HepG2 (cell line): ENCODE results near the gene KCNQ1OT1. TPM values are rescaled to one million over a fixed set of nuclear protein-coding genes. Genes with fewer than 3 reads are reported as not detected.

ENCODE experiments used
- CEBPG ChIP-seq: IDR thresholded peaks from 2 replicates; pipeline ENCODE4 v1.6.1; 2016
- CHCHD3 ChIP-seq: sonication (generic); formaldehyde crosslinking; IDR thresholded peaks from 2 replicates; pipeline ENCODE4 v1.8.0; 2022; ENCODE audit warnings: mild to moderate bottlenecking, missing genetic modification reagents, moderate library complexity
- MBD4 ChIP-seq: IDR thresholded peaks from 2 replicates; pipeline ENCODE4 v1.6.1; 2012; ENCODE audit warnings: low read length, inconsistent platforms, borderline replicate concordance
- RXRB ChIP-seq: IDR thresholded peaks from 2 replicates; pipeline ENCODE4 v1.6.1; 2016; ENCODE audit warnings: borderline replicate concordance, missing genetic modification reagents, missing compliant biosample characterization
- SIN3B ChIP-seq: fragments of 150-350 bp; IDR thresholded peaks from 2 replicates; pipeline ENCODE4 v1.6.1; 2014; ENCODE audit warnings: low read length
- SRSF9 ChIP-seq: fragments of 200-400 bp; formaldehyde crosslinking; IDR thresholded peaks from 2 replicates; pipeline ENCODE4 v1.6.1; 2018; ENCODE audit warnings: borderline replicate concordance, mild to moderate bottlenecking, low read depth, low read length; ENCODE audit not compliant: insufficient read depth, poor library complexity, severe bottlenecking
- ZNF296 ChIP-seq: sonication (generic); formaldehyde crosslinking; conservative IDR thresholded peaks from 2 replicates; pipeline ENCODE4 v1.5.0; 2020; ENCODE audit warnings: mild to moderate bottlenecking, missing genetic modification reagents
- ZNF564 ChIP-seq: sonication (generic); formaldehyde crosslinking; IDR thresholded peaks from 2 replicates; pipeline ENCODE4 v1.8.1; 2023; ENCODE audit warnings: mild to moderate bottlenecking, missing genetic modification reagents
- ZSCAN21 ChIP-seq: sonication (generic); formaldehyde crosslinking; IDR thresholded peaks from 2 replicates; pipeline ENCODE4 v1.8.0; 2022; ENCODE audit warnings: mild to moderate bottlenecking, missing genetic modification reagents, moderate library complexity, borderline replicate concordance
- polyA plus RNA-seq, 8 experiments: library from polyadenylated mRNA; depleted of rRNA in 3 of 8; stranded (reverse) in 7 of 8; unstranded in 1 of 8; fragments of >200 nt; fragmentation: Illumina TruSeq in 4 of 8; extraction: Trizol in 4 of 8; gene quantifications; 2 replicates each; pipeline versions ENCODE4 v1.2.1 to v1.2.3, GENCODE V29; 2011 to 2016; ENCODE audit warnings: low read depth in 4 of 8, missing spikeins in 1 of 8, mixed read lengths in 1 of 8; ENCODE audit not compliant: insufficient read depth in 1 of 8
- total RNA-seq, 5 experiments: library from RNA; depleted of rRNA; stranded (reverse); fragments of >200 nt; fragmentation: Illumina TruSeq; extraction: Trizol; gene quantifications; 2 replicates each; pipeline ENCODE4 v1.2.3, GENCODE V29; 2016; ENCODE audit warnings: low read depth in 1 of 5
- TF ChIP-seq, protein P1 (sequence below): sonication (generic); formaldehyde crosslinking; IDR thresholded peaks from 2 replicates; pipeline ENCODE4 v1.5.0; 2020; ENCODE audit warnings: mild to moderate bottlenecking, missing genetic modification reagents
- TF ChIP-seq, protein P2 (sequence below): sonication (generic); formaldehyde crosslinking; IDR thresholded peaks from 2 replicates; pipeline ENCODE4 v1.4.0; 2020; ENCODE audit warnings: missing genetic modification reagents
- TF ChIP-seq, protein P3 (sequence below): sonication (generic); formaldehyde crosslinking; IDR thresholded peaks from 2 replicates; pipeline ENCODE4 v1.8.0; 2022; ENCODE audit warnings: missing genetic modification reagents, mild to moderate bottlenecking, inconsistent platforms, borderline replicate concordance
- TF ChIP-seq, protein P4 (sequence below): sonication (generic); formaldehyde crosslinking; IDR thresholded peaks from one replicate; pipeline ENCODE4 v1.5.1; 2020; ENCODE audit warnings: mild to moderate bottlenecking, missing genetic modification reagents; ENCODE audit errors: not compliant biosample characterization

KCNQ1OT1 gene
- total and polyA plus RNA-seq, 2 of the 13 experiments (the other 11 are each of a cell fraction or from before 2014, with no cell fraction given), result 1.3 to 18.9 TPM

DNA sequence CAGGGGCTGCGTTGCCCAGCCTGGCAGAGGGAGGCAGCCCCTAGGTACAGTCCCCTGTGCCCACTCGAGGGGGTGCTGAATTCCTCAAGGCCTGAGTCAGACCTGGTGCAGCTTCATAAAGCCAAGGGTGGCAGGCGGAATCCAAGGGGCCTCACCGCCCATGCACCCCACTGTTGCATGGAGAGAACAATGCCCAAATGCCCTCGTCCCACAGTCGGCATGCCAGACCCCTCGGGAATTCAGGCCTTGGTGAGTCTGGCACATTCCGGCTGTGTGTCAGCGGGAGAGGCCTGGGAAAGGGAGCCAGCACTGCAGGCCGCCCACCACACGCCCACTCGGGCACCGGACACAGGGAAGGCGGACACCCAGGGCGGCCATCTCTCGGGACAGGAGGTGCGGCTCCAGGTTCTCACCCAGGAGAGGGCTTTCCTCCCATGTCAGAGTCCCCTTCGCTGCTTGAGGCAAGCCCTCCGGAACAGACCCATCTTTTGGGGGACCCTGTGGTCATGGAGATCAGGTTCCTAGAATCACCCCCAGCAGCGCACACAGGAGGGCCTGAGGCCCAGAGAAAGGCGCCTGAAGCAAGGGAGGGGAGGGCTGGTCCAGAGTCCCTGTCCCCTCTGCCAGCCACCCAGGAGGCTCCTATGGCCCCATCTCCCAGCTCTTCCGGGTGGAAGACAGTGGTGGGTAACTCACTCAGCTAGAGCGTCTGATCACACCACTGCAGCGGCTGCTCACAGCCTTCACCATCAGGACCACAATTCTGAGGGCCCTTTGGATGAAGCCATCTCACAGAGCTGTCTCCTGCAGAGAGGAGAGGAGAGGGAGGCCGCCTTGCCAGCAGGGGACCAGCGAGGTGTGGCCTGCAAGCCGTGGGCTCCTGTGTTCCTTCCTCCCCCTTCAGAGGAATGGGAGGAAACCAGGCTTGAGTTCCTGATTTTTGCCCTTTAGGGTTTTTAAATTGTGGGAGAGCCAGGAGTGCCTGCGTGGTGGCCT, 31.6 kb upstream of the KCNQ1OT1 start (continued):
- no peak for TF ChIP-seq SRSF9
- TF ChIP-seq RXRB (CRISPR knock-in tag), result peak; percentile 24; the same call in 1 of the 2 replicates
- no peak for TF ChIP-seq CHCHD3 (CRISPR knock-in tag)
- TF ChIP-seq ZNF564, result no peak
- peak; percentile 67; the same call in 1 of the 2 replicates for TF ChIP-seq ZNF296 (CRISPR knock-in tag)
- TF ChIP-seq MBD4, result no peak
- TF ChIP-seq, protein P1, sequence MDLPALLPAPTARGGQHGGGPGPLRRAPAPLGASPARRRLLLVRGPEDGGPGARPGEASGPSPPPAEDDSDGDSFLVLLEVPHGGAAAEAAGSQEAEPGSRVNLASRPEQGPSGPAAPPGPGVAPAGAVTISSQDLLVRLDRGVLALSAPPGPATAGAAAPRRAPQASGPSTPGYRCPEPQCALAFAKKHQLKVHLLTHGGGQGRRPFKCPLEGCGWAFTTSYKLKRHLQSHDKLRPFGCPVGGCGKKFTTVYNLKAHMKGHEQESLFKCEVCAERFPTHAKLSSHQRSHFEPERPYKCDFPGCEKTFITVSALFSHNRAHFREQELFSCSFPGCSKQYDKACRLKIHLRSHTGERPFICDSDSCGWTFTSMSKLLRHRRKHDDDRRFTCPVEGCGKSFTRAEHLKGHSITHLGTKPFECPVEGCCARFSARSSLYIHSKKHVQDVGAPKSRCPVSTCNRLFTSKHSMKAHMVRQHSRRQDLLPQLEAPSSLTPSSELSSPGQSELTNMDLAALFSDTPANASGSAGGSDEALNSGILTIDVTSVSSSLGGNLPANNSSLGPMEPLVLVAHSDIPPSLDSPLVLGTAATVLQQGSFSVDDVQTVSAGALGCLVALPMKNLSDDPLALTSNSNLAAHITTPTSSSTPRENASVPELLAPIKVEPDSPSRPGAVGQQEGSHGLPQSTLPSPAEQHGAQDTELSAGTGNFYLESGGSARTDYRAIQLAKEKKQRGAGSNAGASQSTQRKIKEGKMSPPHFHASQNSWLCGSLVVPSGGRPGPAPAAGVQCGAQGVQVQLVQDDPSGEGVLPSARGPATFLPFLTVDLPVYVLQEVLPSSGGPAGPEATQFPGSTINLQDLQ (CRISPR knock-in tag), result no peak
- TF ChIP-seq, protein P2, sequence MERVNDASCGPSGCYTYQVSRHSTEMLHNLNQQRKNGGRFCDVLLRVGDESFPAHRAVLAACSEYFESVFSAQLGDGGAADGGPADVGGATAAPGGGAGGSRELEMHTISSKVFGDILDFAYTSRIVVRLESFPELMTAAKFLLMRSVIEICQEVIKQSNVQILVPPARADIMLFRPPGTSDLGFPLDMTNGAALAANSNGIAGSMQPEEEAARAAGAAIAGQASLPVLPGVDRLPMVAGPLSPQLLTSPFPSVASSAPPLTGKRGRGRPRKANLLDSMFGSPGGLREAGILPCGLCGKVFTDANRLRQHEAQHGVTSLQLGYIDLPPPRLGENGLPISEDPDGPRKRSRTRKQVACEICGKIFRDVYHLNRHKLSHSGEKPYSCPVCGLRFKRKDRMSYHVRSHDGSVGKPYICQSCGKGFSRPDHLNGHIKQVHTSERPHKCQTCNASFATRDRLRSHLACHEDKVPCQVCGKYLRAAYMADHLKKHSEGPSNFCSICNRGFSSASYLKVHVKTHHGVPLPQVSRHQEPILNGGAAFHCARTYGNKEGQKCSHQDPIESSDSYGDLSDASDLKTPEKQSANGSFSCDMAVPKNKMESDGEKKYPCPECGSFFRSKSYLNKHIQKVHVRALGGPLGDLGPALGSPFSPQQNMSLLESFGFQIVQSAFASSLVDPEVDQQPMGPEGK (CRISPR knock-in tag), result no peak
- no peak for TF ChIP-seq SIN3B
- TF ChIP-seq ZSCAN21 (CRISPR knock-in tag), result no peak
- TF ChIP-seq, protein P3, sequence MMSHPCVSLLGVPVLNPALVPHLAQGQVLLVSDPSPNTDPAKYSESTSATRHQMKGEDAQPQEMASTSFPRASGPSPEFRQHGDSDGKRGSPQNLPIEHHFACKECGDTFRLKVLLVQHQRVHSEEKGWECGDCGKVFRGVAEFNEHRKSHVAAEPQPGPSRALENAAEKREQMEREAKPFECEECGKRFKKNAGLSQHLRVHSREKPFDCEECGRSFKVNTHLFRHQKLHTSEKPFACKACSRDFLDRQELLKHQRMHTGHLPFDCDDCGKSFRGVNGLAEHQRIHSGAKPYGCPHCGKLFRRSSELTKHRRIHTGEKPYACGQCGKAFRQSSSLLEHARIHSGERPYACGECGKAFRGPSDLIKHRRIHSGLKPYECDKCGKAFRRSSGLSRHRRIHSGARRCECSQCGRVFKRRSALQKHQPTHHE, result peak; percentile 13; the same call in 1 of the 2 replicates
- TF ChIP-seq CEBPG, result no peak
- TF ChIP-seq, protein P4, sequence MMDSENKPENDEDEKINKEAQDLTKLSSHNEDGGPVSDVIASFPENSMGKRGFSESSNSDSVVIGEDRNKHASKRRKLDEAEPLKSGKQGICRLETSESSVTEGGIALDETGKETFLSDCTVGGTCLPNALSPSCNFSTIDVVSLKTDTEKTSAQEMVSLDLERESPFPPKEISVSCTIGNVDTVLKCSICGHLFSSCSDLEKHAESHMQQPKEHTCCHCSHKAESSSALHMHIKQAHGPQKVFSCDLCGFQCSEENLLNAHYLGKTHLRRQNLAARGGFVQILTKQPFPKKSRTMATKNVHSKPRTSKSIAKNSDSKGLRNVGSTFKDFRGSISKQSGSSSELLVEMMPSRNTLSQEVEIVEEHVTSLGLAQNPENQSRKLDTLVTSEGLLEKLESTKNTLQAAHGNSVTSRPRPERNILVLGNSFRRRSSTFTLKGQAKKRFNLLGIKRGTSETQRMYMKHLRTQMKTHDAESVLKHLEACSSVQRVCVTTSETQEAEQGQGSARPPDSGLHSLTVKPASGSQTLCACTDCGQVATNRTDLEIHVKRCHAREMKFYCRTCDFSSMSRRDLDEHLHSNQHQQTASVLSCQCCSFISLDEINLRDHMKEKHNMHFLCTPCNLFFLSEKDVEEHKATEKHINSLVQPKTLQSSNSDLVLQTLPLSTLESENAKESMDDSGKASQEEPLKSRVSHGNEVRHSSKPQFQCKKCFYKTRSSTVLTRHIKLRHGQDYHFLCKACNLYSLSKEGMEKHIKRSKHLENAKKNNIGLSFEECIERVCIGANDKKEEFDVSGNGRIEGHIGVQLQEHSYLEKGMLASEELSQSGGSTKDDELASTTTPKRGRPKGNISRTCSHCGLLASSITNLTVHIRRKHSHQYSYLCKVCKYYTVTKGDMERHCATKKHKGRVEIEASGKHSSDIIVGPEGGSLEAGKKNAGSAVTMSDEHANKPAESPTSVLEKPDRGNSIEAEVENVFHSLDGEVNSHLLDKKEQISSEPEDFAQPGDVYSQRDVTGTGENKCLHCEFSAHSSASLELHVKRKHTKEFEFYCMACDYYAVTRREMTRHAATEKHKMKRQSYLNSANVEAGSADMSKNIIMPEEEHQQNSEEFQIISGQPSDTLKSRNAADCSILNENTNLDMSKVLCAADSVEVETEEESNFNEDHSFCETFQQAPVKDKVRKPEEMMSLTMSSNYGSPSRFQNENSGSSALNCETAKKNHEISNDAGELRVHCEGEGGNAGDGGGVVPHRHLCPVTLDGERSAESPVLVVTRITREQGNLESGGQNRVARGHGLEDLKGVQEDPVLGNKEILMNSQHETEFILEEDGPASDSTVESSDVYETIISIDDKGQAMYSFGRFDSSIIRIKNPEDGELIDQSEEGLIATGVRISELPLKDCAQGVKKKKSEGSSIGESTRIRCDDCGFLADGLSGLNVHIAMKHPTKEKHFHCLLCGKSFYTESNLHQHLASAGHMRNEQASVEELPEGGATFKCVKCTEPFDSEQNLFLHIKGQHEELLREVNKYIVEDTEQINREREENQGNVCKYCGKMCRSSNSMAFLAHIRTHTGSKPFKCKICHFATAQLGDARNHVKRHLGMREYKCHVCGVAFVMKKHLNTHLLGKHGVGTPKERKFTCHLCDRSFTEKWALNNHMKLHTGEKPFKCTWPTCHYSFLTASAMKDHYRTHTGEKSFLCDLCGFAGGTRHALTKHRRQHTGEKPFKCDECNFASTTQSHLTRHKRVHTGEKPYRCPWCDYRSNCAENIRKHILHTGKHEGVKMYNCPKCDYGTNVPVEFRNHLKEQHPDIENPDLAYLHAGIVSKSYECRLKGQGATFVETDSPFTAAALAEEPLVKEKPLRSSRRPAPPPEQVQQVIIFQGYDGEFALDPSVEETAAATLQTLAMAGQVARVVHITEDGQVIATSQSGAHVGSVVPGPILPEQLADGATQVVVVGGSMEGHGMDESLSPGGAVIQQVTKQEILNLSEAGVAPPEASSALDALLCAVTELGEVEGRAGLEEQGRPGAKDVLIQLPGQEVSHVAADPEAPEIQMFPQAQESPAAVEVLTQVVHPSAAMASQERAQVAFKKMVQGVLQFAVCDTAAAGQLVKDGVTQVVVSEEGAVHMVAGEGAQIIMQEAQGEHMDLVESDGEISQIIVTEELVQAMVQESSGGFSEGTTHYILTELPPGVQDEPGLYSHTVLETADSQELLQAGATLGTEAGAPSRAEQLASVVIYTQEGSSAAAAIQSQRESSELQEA (CRISPR knock-in tag), result no peak
